Activated T-cell treated with anti-CD3 and anti-CD28 coated beads, Interleukin-2, amount 50 U/mL, for 4 hours (primary cell): ENCODE measurements around the gene DGKI. TPM values are rescaled to one million over a fixed set of nuclear protein-coding genes. Genes with fewer than 3 reads are reported as not detected.
"Not testable (repeated sequence)": the region's sequence is repeated elsewhere in the genome, so short reads cannot be mapped to it uniquely, and the experiment has no call there.

Experiments used
- ATAC-seq, 2 donors: fragments of 200-7000 bp; cut with Tn5 transposase; one replicate each; pipeline ENCODE4 v1.10.0; 2021
- DNase-seq: peaks from one replicate; pipeline ENCODE4 v3.0.0-alpha.2; 2020
- H3K27me3 Mint-ChIP-seq: one replicate; pipeline ENCODE4 v1.8.0; 2021; ENCODE audit warnings: low read depth, mixed read lengths
- H3K36me3 Mint-ChIP-seq: one replicate; pipeline ENCODE4 v1.8.0; 2022; ENCODE audit warnings: mixed read lengths; ENCODE audit not compliant: insufficient read depth
- H3K4me1 Mint-ChIP-seq: one replicate; pipeline ENCODE4 v1.8.0; 2021; ENCODE audit warnings: low read depth, mixed read lengths
- H3K4me3 Mint-ChIP-seq: one replicate; pipeline ENCODE4 v1.8.0; 2021; ENCODE audit warnings: mild to moderate bottlenecking, moderate library complexity, mixed read lengths
- H3K9me3 Mint-ChIP-seq: one replicate; pipeline ENCODE4 v1.8.0; 2021; ENCODE audit warnings: mixed read lengths
- total RNA-seq, 3 donors: library from RNA; stranded (reverse); gene quantifications; one replicate each; pipeline ENCODE4 v1.2.1, GENCODE V29; 2021

The DGKI gene
- total RNA-seq, 3 donors from 2014 or later, result 1.2 to 4.3 (median 1.3) TPM

- ATAC-seq, result no peak
- Mint-ChIP-seq H3K4me1 (no peaks in the 10 kb centered on the region), H3K27me3 (peaks cover 19% of the 10 kb centered on the region)
Measured at GRCh38 chr7:137835486-137836112, 11.2 kb downstream of the DGKI start.

GRCh38 chr7:137834552-137834951 is 12.2 kb downstream of the DGKI start:
- Mint-ChIP-seq H3K9me3 (peaks cover 15% of the 10 kb centered on the region), H3K4me1 (no peaks in the 10 kb centered on the region), H3K27me3 (peaks cover 17% of the 10 kb centered on the region), H3K4me3 (no peak overlapping the region), H3K36me3 (no peaks in the 10 kb centered on the region)
- ATAC-seq, result no peak
- no peak for DNase-seq

More at GRCh38 chr7:137835486-137836112, 11.2 kb downstream of the DGKI start:
- H3K4me3 Mint-ChIP-seq, result no peak overlapping the region
- H3K9me3 Mint-ChIP-seq, result peaks cover 15% of the 10 kb centered on the region
- DNase-seq, result no peak
- H3K36me3 Mint-ChIP-seq, result no peaks in the 10 kb centered on the region

GRCh38 chr7:137832990-137833389 is 13.8 kb downstream of the DGKI start:
- H3K4me1 Mint-ChIP-seq, H3K36me3 Mint-ChIP-seq, ATAC-seq, DNase-seq, H3K4me3 Mint-ChIP-seq: not testable (repeated sequence)
- Mint-ChIP-seq H3K27me3 (peaks cover 14% of the 10 kb centered on the region), H3K9me3 (peaks cover 15% of the 10 kb centered on the region)

- peaks cover 15% of the 10 kb centered on the region for H3K9me3 Mint-ChIP-seq
- H3K4me3 Mint-ChIP-seq, result no peak overlapping the region
- no peaks in the 10 kb centered on the region for H3K4me1 Mint-ChIP-seq
- peaks cover 10% of the 10 kb centered on the region for H3K27me3 Mint-ChIP-seq
- no peaks in the 10 kb centered on the region for H3K36me3 Mint-ChIP-seq
- ATAC-seq, result no peak
- no peak for DNase-seq
Measured at GRCh38 chr7:137832382-137832781, 14.4 kb downstream of the DGKI start.

GRCh38 chr7:137831555-137831954 is 15.2 kb downstream of the DGKI start:
- not testable (repeated sequence) for DNase-seq, ATAC-seq, H3K36me3 Mint-ChIP-seq, H3K4me1 Mint-ChIP-seq, H3K27me3 Mint-ChIP-seq, H3K4me3 Mint-ChIP-seq
- H3K9me3 Mint-ChIP-seq, result peaks cover 15% of the 10 kb centered on the region

GRCh38 chr7:137829337-137829992 is 17.3 kb downstream of the DGKI start:
- no peaks in the 10 kb centered on the region for H3K4me1 Mint-ChIP-seq
- ATAC-seq (no peak), DNase-seq (no peak)
- peaks cover 4% of the 10 kb centered on the region for H3K27me3 Mint-ChIP-seq
- no peak overlapping the region for H3K4me3 Mint-ChIP-seq
- peaks cover 15% of the 10 kb centered on the region for H3K9me3 Mint-ChIP-seq
- H3K36me3 Mint-ChIP-seq, result no peaks in the 10 kb centered on the region

- H3K27me3 Mint-ChIP-seq, result peaks cover 4% of the 10 kb centered on the region
- H3K9me3 Mint-ChIP-seq, result peaks cover 15% of the 10 kb centered on the region
- DNase-seq (no peak), ATAC-seq (no peak)
- no peak overlapping the region for H3K4me3 Mint-ChIP-seq
- no peaks in the 10 kb centered on the region for H3K36me3 Mint-ChIP-seq
- H3K4me1 Mint-ChIP-seq, result no peaks in the 10 kb centered on the region
Measured at GRCh38 chr7:137828456-137828855, 18.3 kb downstream of the DGKI start.

GRCh38 chr7:137825489-137825888 is 21.3 kb downstream of the DGKI start:
- Mint-ChIP-seq H3K4me1 (no peaks in the 10 kb centered on the region), H3K4me3 (no peak overlapping the region)

GRCh38 chr7:137820677-137821420 is 25.9 kb downstream of the DGKI start:
- H3K36me3 Mint-ChIP-seq, result no peaks in the 10 kb centered on the region
- no peak for DNase-seq
- H3K4me3 Mint-ChIP-seq, result no peak overlapping the region
- peaks cover 16% of the 10 kb centered on the region for H3K27me3 Mint-ChIP-seq
- no peak for ATAC-seq
- H3K9me3 Mint-ChIP-seq, result no peaks in the 10 kb centered on the region
- H3K4me1 Mint-ChIP-seq, result no peaks in the 10 kb centered on the region

More at GRCh38 chr7:137825489-137825888, 21.3 kb downstream of the DGKI start:
- no peak for DNase-seq
- H3K36me3 Mint-ChIP-seq, result no peaks in the 10 kb centered on the region
- H3K9me3 Mint-ChIP-seq, result no peaks in the 10 kb centered on the region
- H3K27me3 Mint-ChIP-seq, result peaks cover 4% of the 10 kb centered on the region
- ATAC-seq, result no peak

GRCh38 chr7:137820156-137820555 is 26.6 kb downstream of the DGKI start:
- no peak for ATAC-seq
- H3K36me3 Mint-ChIP-seq, result no peaks in the 10 kb centered on the region

GRCh38 chr7:137818036-137818435 is 28.7 kb downstream of the DGKI start:
- no peaks in the 10 kb centered on the region for H3K36me3 Mint-ChIP-seq
- DNase-seq (no peak), ATAC-seq (no peak)
- H3K27me3 Mint-ChIP-seq, result peaks cover 16% of the 10 kb centered on the region
- no peaks in the 10 kb centered on the region for H3K4me1 Mint-ChIP-seq
- no peak overlapping the region for H3K4me3 Mint-ChIP-seq
- H3K9me3 Mint-ChIP-seq, result no peaks in the 10 kb centered on the region

More at GRCh38 chr7:137820156-137820555, 26.6 kb downstream of the DGKI start:
- H3K27me3 Mint-ChIP-seq, result peaks cover 16% of the 10 kb centered on the region
- no peaks in the 10 kb centered on the region for H3K4me1 Mint-ChIP-seq
- H3K4me3 Mint-ChIP-seq, result no peak overlapping the region
- no peak for DNase-seq
- no peaks in the 10 kb centered on the region for H3K9me3 Mint-ChIP-seq

- DNase-seq, result no peak
- Mint-ChIP-seq H3K4me3 (no peak overlapping the region), H3K4me1 (no peaks in the 10 kb centered on the region), H3K27me3 (peaks cover 16% of the 10 kb centered on the region), H3K9me3 (no peaks in the 10 kb centered on the region), H3K36me3 (no peaks in the 10 kb centered on the region)
- ATAC-seq, result no peak
Measured at GRCh38 chr7:137816696-137817320, 30.0 kb downstream of the DGKI start.

- Mint-ChIP-seq H3K27me3 (peaks cover 3% of the 10 kb centered on the region), H3K4me1 (no peaks in the 10 kb centered on the region), H3K9me3 (no peaks in the 10 kb centered on the region), H3K36me3 (no peaks in the 10 kb centered on the region), H3K4me3 (no peak overlapping the region)
- DNase-seq (no peak), ATAC-seq (no peak)
Measured at GRCh38 chr7:137813541-137813940, 33.2 kb downstream of the DGKI start.

- DNase-seq (no peak), ATAC-seq (no peak)
- Mint-ChIP-seq H3K4me1 (no peaks in the 10 kb centered on the region), H3K9me3 (no peaks in the 10 kb centered on the region), H3K4me3 (no peak overlapping the region), H3K27me3 (peaks cover 9% of the 10 kb centered on the region), H3K36me3 (no peaks in the 10 kb centered on the region)
Measured at GRCh38 chr7:137810248-137810647, 36.5 kb downstream of the DGKI start.
